ENCODE measurements around the gene DRC1.

DNA sequence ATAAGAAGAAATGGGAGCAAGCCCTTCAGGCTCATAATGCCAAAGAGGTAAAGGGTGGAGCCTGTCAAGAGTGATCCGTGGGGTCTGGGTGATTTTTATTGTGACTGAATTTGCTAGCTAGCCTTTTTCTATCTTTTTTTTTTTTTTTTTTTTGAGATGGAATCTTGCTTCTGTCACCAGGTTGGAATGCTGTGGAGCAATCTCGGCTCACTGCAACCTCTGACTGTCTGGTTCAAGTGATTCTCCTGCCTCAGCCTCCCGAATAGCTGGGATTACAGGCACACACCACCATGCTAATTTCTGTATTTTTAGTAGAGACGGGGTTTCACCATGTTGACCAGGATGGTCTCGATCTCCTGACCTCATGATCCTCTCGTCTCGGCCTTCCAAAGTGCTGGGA lies 29.1 kb downstream of the DRC1 start:
- no peak for TF ChIP-seq EZH2 (IDR thresholded peaks at IDR 0.05; ENCODE audit: borderline replicate concordance, low read depth, low read length, poor library complexity, severe bottlenecking)
- TF ChIP-seq, protein P1, sequence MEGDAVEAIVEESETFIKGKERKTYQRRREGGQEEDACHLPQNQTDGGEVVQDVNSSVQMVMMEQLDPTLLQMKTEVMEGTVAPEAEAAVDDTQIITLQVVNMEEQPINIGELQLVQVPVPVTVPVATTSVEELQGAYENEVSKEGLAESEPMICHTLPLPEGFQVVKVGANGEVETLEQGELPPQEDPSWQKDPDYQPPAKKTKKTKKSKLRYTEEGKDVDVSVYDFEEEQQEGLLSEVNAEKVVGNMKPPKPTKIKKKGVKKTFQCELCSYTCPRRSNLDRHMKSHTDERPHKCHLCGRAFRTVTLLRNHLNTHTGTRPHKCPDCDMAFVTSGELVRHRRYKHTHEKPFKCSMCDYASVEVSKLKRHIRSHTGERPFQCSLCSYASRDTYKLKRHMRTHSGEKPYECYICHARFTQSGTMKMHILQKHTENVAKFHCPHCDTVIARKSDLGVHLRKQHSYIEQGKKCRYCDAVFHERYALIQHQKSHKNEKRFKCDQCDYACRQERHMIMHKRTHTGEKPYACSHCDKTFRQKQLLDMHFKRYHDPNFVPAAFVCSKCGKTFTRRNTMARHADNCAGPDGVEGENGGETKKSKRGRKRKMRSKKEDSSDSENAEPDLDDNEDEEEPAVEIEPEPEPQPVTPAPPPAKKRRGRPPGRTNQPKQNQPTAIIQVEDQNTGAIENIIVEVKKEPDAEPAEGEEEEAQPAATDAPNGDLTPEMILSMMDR (conservative IDR thresholded peaks at IDR 0.05; ENCODE audit: low read depth, low read length): no peak

All from A673 (cell line).